Suprapubic skin (tissue), 4 donors: ENCODE measurements around the gene SOX11. TPM values are rescaled to one million over a fixed set of nuclear protein-coding genes. Genes with fewer than 3 reads are reported as not detected.
A peak's percentile ranks its signal among the peaks of the same experiment; 100 is the strongest.

ENCODE experiments used
- DNase-seq, 2 donors: peaks; one replicate each; pipeline ENCODE4 v3.0.0-alpha.2; 2019; ENCODE audit warnings: low spot score in 2 of 2
- H3K27ac ChIP-seq: fragments of 200-600 bp; sonication (generic); one replicate; pipeline ENCODE4 v1.5.1; 2019
- H3K27me3 ChIP-seq: fragments of 200-600 bp; sonication (generic); one replicate; pipeline ENCODE4 v1.5.1; 2019
- H3K36me3 ChIP-seq: fragments of 200-600 bp; sonication (generic); one replicate; pipeline ENCODE4 v1.5.1; 2019
- H3K4me1 ChIP-seq: fragments of 200-600 bp; sonication (generic); one replicate; pipeline ENCODE4 v1.5.1; 2019
- H3K4me3 ChIP-seq: fragments of 200-600 bp; sonication (generic); one replicate; pipeline ENCODE4 v1.5.1; 2019; ENCODE audit warnings: mild to moderate bottlenecking
- H3K9me3 ChIP-seq: fragments of 200-600 bp; sonication (generic); one replicate; pipeline ENCODE4 v1.5.1; 2019
- CTCF ChIP-seq, 2 donors: fragments of 200-600 bp in 1 of 2; fragments of 450-650 bp in 1 of 2; sonication (generic) in 1 of 2; IDR thresholded peaks; one replicate each; pipeline ENCODE4 v1.5.1; 2016 to 2019; ENCODE audit warnings: antibody characterized with exemption in 2 of 2, mild to moderate bottlenecking in 1 of 2, moderate library complexity in 1 of 2
- EP300 ChIP-seq: sonication (generic); formaldehyde crosslinking; IDR thresholded peaks from one replicate; pipeline ENCODE4 v1.6.1; 2017; ENCODE audit warnings: antibody characterized with exemption
- POLR2A ChIP-seq, 2 donors: fragments of 450-650 bp; IDR thresholded peaks; one replicate each; pipeline ENCODE4 v1.6.1; 2017; ENCODE audit warnings: antibody characterized with exemption in 2 of 2, mild to moderate bottlenecking in 2 of 2, moderate library complexity in 2 of 2
- POLR2AphosphoS5 ChIP-seq, 3 donors: sonication (generic); formaldehyde crosslinking; IDR thresholded peaks; one replicate each; pipeline ENCODE4 v1.6.1; 2017; ENCODE audit warnings: antibody characterized with exemption in 3 of 3
- WGBS: methylation state at CpG from one replicate; pipeline ENCODE4 v1.1.5; 2018; 5-methylcytosine and 5-hydroxymethylcytosine counted together
- total RNA-seq, 4 donors: library from RNA; depleted of rRNA; stranded (reverse); fragments of >200 nt; gene quantifications; one replicate each; pipeline ENCODE4 v1.1.0, GENCODE V29; 2016

SOX11 gene
- total RNA-seq, 4 donors from 2014 or later, result 0.05 TPM; not detected in 3

GRCh38 chr2:5730386-5730785, 38.2 kb downstream of the SOX11 start:
- Histone ChIP-seq H3K27ac (no peak overlapping the region), H3K4me1 (no peaks in the 10 kb centered on the region), H3K4me3 (no peak overlapping the region), H3K27me3 (peaks cover 2% of the 10 kb centered on the region), H3K9me3 (no peaks in the 10 kb centered on the region), H3K36me3 (no peaks in the 10 kb centered on the region)
- DNase-seq, result no peak
- WGBS, result 78% methylated on average over 2 of the region's 2 CpGs
- no peak for TF ChIP-seq POLR2AphosphoS5 (IDR thresholded peaks at IDR 0.05)
- no peak for TF ChIP-seq CTCF (IDR thresholded peaks at IDR 0.05)
- no peak for TF ChIP-seq POLR2A (IDR thresholded peaks at IDR 0.05)
- no peak for TF ChIP-seq EP300

GRCh38 chr2:5734859-5735520, 42.8 kb downstream of the SOX11 start:
- Histone ChIP-seq H3K4me3 (no peak overlapping the region), H3K36me3 (no peaks in the 10 kb centered on the region), H3K27me3 (peaks cover 2% of the 10 kb centered on the region), H3K27ac (no peak overlapping the region), H3K4me1 (no peaks in the 10 kb centered on the region), H3K9me3 (no peaks in the 10 kb centered on the region)
- TF ChIP-seq POLR2A (IDR thresholded peaks at IDR 0.05), result no peak
- WGBS, result 82% methylated on average over 7 of the region's 15 CpGs
- peak in 1 of 2 donors; percentile 37 for DNase-seq

GRCh38 chr2:5735521-5735861, 43.3 kb downstream of the SOX11 start:
- no peaks in the 10 kb centered on the region for H3K4me1 ChIP-seq
- no peak for DNase-seq
- no peak overlapping the region for H3K27ac ChIP-seq
- 87% methylated on average over 6 of the region's 6 CpGs for WGBS
- TF ChIP-seq CTCF (IDR thresholded peaks at IDR 0.05), result no peak
- no peak for TF ChIP-seq POLR2AphosphoS5 (IDR thresholded peaks at IDR 0.05)
- TF ChIP-seq POLR2A (IDR thresholded peaks at IDR 0.05), result no peak
- TF ChIP-seq EP300, result no peak
- H3K27me3 ChIP-seq, result peaks cover 2% of the 10 kb centered on the region
- H3K36me3 ChIP-seq, result no peaks in the 10 kb centered on the region
- H3K9me3 ChIP-seq, result no peaks in the 10 kb centered on the region
- H3K4me3 ChIP-seq, result no peak overlapping the region

- Histone ChIP-seq H3K4me3 (no peak overlapping the region), H3K27ac (no peak overlapping the region), H3K36me3 (no peaks in the 10 kb centered on the region), H3K27me3 (peaks cover 2% of the 10 kb centered on the region), H3K9me3 (no peaks in the 10 kb centered on the region), H3K4me1 (no peaks in the 10 kb centered on the region)
- DNase-seq, result no peak
- TF ChIP-seq POLR2AphosphoS5 (IDR thresholded peaks at IDR 0.05) (no peak), CTCF (IDR thresholded peaks at IDR 0.05) (no peak), POLR2A (IDR thresholded peaks at IDR 0.05) (no peak), EP300 (no peak)
- 65% methylated on average over 5 of the region's 5 CpGs for WGBS
Measured at GRCh38 chr2:5736050-5736449, 43.9 kb downstream of the SOX11 start.

- 62% methylated on average over 2 of the region's 2 CpGs for WGBS
- H3K4me1 ChIP-seq, result no peaks in the 10 kb centered on the region
Measured at GRCh38 chr2:5736886-5737285, 44.7 kb downstream of the SOX11 start.

More at GRCh38 chr2:5736886-5737285, 44.7 kb downstream of the SOX11 start:
- Histone ChIP-seq H3K27me3 (peaks cover 2% of the 10 kb centered on the region), H3K9me3 (no peaks in the 10 kb centered on the region), H3K36me3 (no peaks in the 10 kb centered on the region), H3K27ac (no peak overlapping the region), H3K4me3 (no peak overlapping the region)
- no peak for DNase-seq
- TF ChIP-seq POLR2A (IDR thresholded peaks at IDR 0.05), result no peak
- TF ChIP-seq CTCF (IDR thresholded peaks at IDR 0.05), result no peak
- TF ChIP-seq EP300, result no peak
- no peak for TF ChIP-seq POLR2AphosphoS5 (IDR thresholded peaks at IDR 0.05)
